Left ventricle myocardium superior (tissue), 1 donor: ENCODE results near the gene DCTN2. TPM values are rescaled to one million over a fixed set of nuclear protein-coding genes. Genes with fewer than 3 reads are reported as not detected.
A peak's percentile ranks its signal among the peaks of the same experiment; 100 is the strongest.
"Not testable (repeated sequence)": the region's sequence is repeated elsewhere in the genome, so short reads cannot be mapped to it uniquely, and the experiment has no call there.

ENCODE experiments used
- ATAC-seq: fragments of 200-7000 bp; cut with Tn5 transposase; one replicate; pipeline ENCODE4 v1.9.1; 2020; ENCODE audit warnings: mild to moderate bottlenecking, moderate library complexity
- DNase-seq: peaks from one replicate; pipeline ENCODE4 v3.0.0-alpha.2; 2020
- intact Hi-C: fragments of 100-400 bp; cut with micrococcal nuclease; formaldehyde crosslinking; loops from one replicate; pipeline ENCODE4 v1.11.0; 2022
- total RNA-seq: library from RNA; stranded (reverse); fragmentation: NEBNext Ultra II Directional; extraction: Animal tissue kit (Norgen Biotek cat#: 25700); gene quantifications from one replicate; pipeline ENCODE4 v1.2.1, GENCODE V29; 2021
- donor health status: DM: no; HTN: yes; CAD: no; lungs with severe emphysema.

Gene DCTN2
- total RNA-seq, 1 donor from 2014 or later: 89.2 TPM

DNA sequence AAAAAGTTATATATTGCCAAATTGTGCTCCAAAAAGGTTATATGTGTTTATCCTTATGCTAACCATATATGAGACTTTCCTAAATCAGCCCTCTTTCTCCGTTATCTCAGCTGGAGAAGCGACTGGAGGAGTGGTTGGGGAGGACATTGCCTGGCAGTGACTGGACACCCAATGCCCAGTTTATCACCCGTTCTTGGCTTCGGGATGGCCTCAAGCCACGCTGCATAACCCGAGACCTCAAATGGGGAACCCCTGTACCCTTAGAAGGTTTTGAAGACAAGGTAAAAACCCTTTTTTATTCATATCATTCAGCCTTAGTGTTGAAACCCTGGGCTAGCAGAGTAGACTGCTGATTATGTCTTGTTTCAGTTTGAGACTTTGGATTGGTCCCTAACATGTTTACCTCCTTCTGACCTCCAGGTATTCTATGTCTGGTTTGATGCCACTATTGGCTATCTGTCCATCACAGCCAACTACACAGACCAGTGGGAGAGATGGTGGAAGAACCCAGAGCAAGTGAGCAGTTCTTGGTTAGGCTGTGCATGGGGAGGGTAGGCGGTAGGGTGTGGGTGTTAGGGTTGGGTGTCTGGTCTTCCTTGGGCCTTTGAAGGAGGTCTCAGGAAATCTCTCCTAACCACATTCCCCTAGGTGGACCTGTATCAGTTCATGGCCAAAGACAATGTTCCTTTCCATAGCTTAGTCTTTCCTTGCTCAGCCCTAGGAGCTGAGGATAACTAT is 35.2 kb downstream of the DCTN2 start:
- intact Hi-C loops: no loop called here
- no peak for DNase-seq
- ATAC-seq: no peak

- ATAC-seq (no peak), DNase-seq (no peak)
- intact Hi-C loops: no loop called here
Measured at GRCh38 chr12:57511161-57511560, 35.8 kb downstream of the DCTN2 start.

- DNase-seq, ATAC-seq, intact Hi-C loops: not testable (repeated sequence)
Measured at GRCh38 chr12:57507796-57508195, 39.2 kb downstream of the DCTN2 start.

DNA sequence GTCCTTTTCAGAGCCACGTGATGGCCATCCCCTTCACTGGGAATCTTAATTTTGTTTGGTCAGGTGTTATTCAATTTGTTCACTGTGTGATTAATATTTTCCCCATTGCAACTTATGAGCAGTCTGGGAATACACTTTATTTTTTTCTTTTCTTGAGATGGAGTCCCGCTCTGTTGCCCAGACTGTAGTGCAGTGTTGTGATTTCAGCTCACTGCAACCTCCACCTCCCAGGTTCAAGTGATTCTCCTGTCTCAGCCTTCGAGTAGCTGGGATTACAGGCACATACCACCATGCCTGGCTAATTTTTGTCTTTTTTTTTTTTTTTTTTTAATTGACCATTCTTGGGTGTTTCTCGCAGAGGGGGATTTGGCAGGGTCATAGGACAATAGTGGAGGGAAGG is 40.5 kb downstream of the DCTN2 start:
- intact Hi-C loops, ATAC-seq, DNase-seq: not testable (repeated sequence)

DNA sequence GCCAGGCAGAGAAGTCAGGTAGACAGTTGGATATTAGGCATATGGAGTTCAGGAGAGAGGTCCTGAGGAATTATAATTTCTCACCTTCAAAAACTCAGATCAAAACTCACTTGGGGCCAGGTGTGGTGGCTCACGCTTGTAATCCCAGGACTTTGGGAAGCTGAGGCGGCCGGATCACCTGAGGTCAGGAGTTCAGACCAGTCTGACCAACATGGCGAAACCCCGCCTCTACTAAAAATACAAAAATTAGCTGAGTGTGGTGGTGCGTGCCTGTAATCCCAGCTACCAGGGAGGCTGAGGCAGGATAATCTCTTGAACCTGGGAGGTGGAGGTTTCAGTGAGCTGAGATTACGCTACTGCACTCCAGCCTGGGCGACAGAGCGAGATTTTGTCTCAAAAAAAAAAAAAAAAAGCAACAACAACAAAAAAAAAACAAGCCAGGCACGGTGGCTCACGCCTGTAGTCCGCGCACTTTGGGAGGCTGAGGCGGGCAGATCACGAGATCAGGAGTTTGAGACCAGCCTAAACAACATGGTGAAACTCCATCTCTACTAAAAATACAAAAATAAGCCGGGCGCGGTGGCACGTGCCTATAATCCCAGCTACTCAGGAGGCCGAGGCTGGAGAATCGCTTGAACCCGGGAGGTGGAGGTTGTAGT is 44.6 kb downstream of the DCTN2 start:
- DNase-seq, ATAC-seq, intact Hi-C loops: not testable (repeated sequence)

GRCh38 chr12:57500213-57500612 is 46.8 kb downstream of the DCTN2 start:
- intact Hi-C loops: no loop called here
- DNase-seq (no peak), ATAC-seq (no peak)

DNA sequence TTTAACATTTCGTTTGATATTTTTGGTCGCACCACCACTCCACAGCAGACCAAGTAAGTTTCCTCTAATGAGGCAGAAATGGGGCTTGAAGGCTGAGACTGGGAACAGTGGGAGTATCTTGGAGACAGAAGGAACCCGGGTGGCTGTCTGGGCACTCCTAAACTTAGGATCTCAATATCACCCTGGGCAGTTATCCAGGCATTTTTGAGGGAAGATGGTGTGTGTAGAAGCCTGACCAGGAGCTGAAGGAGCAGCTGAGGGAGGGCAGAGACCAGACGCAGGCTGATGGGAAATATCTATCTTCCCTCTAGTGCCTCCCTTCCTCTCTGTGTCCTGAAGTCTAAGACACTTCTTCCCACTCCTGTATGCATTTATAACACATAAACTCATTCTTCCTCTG is 48.4 kb downstream of the DCTN2 start:
- ATAC-seq (no peak), DNase-seq (no peak)
- intact Hi-C loops: no loop called here

- ATAC-seq: no peak
- intact Hi-C loops: no loop called here
- no peak for DNase-seq
Measured at GRCh38 chr12:57498132-57498502, 48.9 kb downstream of the DCTN2 start.

DNA sequence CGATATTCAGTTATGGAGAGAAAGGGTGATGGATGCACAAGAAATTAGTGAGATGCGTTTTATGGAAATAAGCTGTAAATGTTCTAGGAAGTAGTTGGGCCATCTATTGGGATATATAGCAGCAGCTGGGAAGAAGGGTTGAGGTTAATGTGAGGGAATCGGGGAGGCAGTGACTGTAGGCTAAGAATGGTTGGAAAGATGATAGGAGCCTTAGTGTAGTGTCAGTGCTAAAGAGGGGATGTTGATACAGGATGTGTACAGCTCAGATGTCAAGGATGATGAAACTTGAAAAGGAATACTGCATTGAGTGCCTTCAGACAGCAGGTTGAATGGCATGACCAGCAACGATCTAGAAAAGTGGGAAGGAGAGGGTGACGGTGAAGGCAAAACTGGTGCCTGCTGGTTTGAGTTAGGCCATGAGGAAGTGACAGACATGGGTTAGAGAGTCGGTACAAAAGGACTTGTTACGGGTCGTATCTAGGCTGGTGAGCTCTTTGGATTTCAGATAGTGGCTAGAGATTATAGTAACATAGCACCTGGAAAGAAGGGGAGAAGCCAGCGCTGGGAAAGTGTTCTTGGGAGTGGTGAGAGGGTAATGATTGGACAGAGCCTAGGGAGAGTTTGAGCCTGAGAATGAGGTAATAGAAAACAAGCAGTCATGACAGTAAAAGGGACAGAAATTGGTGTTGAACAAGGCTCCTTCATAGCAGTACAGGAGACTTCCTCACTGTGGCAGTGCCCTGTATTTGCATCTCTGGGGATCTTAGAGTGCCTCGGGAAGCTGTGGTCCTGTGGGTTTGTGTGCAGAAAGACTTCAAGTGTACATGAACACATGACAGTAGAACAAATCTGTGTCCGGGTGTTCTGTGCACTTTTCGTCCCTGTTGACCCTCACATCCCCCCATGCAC is 49.5 kb downstream of the DCTN2 start:
- ATAC-seq: no peak
- no peak for DNase-seq
- intact Hi-C loops: no loop called here

- intact Hi-C loops: no loop called here
- ATAC-seq: no peak
- no peak for DNase-seq
Measured at GRCh38 chr12:57496822-57497221, 50.2 kb downstream of the DCTN2 start.

DNA sequence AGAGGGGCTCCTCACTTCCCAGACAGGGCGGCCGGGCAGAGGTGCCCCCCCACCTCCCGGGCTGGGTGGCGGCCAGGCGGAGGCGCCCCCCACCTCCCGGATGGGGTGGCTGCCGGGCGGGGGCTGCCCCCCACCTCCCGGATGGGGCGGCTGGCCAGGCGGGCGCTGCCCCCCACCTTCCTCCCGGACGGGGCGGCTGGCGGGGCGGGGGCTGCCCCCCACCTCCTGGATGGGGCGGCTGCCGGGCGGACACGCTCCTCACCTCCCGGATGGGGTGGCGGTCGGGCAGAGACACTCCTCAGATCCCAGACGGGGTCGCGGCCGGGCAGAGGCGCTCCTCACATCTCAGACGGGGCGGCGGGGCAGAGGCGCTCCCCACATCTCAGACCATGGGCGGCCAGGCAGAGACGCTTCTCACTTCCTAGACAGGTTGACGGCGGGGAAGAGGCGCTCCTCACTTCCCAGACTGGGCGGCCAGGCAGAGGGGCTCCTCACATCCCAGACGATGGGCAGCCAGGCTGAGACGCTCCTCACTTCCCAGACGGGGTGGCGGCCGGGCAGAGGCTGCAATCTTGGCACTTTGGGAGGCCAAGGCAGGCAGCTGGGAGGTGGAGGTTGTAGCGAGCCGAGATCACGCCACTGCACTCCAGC is 51.8 kb downstream of the DCTN2 start:
- intact Hi-C loops, DNase-seq, ATAC-seq: not testable (repeated sequence)

GRCh38 chr12:57491393-57492280 is 55.4 kb downstream of the DCTN2 start:
- ATAC-seq (no peak), DNase-seq (no peak)
- intact Hi-C loops: no loop called here

DNA sequence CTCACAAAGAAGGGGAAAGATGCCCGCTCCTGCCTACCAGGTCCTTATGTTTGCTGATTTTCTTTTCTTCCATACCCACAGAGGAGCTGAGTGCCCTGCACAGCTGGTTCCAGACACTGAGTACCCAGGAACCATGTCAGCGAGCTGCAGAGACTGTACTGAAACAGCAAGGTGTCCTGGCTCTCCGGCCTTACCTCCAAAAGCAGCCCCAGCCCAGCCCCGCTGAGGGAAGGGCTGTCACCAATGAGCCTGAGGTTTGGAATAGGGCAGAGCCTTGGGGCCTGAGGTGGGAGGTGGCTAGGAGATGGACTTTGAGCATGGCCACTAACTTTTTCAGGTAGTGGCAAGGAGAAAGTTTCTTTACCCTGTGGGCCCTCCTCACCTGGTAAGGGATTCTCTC is 56.9 kb downstream of the DCTN2 start:
- ATAC-seq: no peak
- no peak for DNase-seq
- intact Hi-C loops: no loop called here

DNA sequence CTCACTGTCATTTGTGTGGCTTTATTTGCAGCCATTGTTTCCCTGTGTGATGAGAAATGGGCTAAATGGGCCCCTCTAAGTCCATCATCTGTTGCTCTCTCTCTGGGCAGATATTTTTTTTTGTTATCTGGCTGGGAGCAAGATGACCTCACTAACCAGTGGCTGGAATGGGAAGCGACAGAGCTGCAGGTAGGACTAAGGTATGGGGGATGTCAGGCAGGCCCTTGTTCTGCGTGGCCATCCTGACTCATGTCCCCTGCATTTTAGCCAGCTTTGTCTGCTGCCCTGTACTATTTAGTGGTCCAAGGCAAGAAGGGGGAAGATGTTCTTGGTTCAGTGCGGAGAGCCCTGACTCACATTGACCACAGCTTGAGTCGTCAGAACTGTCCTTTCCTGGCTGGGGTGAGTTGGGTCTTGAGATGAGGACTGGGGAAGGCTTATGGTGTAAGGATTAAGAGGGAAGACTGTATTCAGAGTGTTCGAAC is 57.8 kb downstream of the DCTN2 start:
- DNase-seq (no peak), ATAC-seq (no peak)
- intact Hi-C loops: no loop called here

DNA sequence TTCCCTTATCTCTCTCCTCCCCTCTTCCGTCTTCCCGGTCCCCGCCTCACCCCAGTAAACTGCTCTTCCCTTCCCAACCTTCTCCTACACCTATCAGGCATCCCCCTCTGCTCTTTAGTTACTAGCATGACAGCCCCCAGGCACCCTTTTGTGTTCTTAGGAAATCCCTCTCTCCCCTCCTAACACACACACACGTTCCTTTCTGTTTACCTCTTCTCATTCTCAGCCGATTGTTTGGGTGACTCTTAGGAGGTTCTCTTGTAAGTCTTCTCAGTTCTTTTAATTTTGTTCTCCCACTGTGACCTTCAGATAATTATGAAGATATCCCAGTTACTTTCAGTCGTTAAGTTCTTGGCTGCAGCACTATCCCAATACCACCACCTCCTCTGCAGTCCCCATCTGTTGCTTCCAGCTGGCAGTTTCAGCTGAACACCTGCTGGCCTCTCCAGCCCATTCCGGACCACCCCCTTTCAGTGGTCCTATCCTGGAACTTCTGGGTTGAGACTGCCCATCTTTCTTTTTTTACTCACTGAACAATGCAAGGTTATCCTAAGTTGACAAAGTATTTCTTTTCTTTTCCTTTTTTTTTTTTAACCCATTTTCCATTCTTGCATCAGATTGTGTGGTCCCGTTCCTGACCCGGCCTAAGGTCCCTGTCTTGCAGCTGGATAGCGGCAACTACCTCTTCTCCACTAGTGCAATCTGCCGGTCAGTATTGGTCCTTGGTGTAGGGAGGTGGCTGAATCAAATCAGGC is 58.4 kb downstream of the DCTN2 start:
- ATAC-seq (no peak), DNase-seq (no peak)
- intact Hi-C loops: no loop called here

DNA sequence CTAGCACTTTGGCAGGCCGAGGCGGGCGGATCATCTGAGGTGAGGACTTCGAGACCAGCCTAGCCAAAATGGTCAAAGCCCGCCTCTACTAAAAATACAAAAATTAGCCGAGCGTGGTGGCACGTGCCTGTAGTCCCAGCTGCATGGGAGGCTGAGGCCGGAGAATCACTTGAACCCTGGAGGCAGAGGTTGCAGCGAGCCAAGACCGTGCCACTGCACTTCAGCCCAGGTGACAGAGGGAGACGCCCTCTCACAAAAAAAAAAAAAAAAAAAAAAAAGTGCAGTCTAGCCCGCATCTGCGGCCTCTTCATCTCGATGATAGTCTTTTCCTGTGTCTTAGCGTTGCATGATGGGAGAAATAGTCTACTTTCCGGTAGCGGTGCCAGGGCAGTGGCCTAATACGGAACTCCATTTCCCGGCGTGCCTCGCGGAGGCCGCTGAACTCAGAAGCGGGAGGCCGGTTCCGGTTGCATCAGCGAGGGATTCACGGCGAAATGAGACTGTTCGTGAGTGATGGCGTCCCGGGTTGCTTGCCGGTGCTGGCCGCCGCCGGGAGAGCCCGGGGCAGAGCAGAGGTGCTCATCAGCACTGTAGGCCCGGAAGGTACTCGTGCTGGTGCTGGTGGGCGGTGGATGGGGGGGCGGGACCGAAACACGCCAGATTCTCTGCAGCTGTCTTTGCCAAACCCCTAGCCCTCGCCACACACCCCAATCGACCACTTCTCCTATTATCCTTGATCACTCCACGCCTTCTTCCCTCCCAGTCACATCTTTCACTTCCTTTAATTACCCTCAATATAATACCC is 59.2 kb downstream of the DCTN2 start, which contains the start of gene MARS1:
Gene MARS1 (plus strand): TSS at position 472 of the 805 bp plus-strand sequence. CDS start 23 bp downstream, at position 495.
- intact Hi-C loops: no loop called here
- DNase-seq (peak; percentile 94), ATAC-seq (peak; percentile 99)
